WTC11 (cell line): ENCODE measurements around the gene NTRK2. TPM values are rescaled to one million over a fixed set of nuclear protein-coding genes. Genes with fewer than 3 reads are reported as not detected.

Experiments used
- ATAC-seq: fragments of 200-7000 bp; cut with Tn5 transposase; 2 replicates; pipeline ENCODE4 v1.10.0; 2021; ENCODE audit warnings: mild to moderate bottlenecking, moderate library complexity
- CTCF ChIA-PET: fragments of 300-600 bp; sonication (Branson Sonifier 250); formaldehyde crosslinking; loops from one replicate; lab custom pipeline; 2021; ENCODE audit warnings: antibody characterized with exemption; lab: Charles Lee
- POLR2A ChIA-PET: fragments of 350-600 bp; sonication (Branson Sonifier 250); formaldehyde crosslinking; loops from one replicate; lab custom pipeline; 2021; ENCODE audit warnings: antibody characterized with exemption; lab: Charles Lee
- DNase-seq: peaks from one replicate; pipeline ENCODE4 v3.0.0; 2021; ENCODE audit warnings: low spot score
- H3K27ac Mint-ChIP-seq: 2 replicates; pipeline ENCODE4 v1.8.0; 2021; ENCODE audit warnings: mixed read lengths
- H3K27me3 Mint-ChIP-seq: 2 replicates; pipeline ENCODE4 v1.8.0; 2021; ENCODE audit warnings: low read depth, mild to moderate bottlenecking, moderate library complexity, mixed read lengths
- H3K36me3 Mint-ChIP-seq: 2 replicates; pipeline ENCODE4 v1.8.0; 2021; ENCODE audit warnings: mixed read lengths
- H3K4me1 Mint-ChIP-seq: 2 replicates; pipeline ENCODE4 v1.8.0; 2022; ENCODE audit warnings: mixed read lengths
- H3K4me3 Mint-ChIP-seq: 2 replicates; pipeline ENCODE4 v1.8.0; 2021; ENCODE audit warnings: mild to moderate bottlenecking, moderate library complexity, mixed read lengths
- H3K9me3 Mint-ChIP-seq: 2 replicates; pipeline ENCODE4 v1.8.0; 2021; ENCODE audit warnings: mixed read lengths
- ATF2 ChIP-seq: sonication (generic); formaldehyde crosslinking; IDR thresholded peaks from 2 replicates; pipeline ENCODE4 v1.8.1; 2022; ENCODE audit warnings: low read depth, missing genetic modification reagents, borderline replicate concordance
- CREB1 ChIP-seq: sonication (generic); formaldehyde crosslinking; IDR thresholded peaks from 2 replicates; pipeline ENCODE4 v1.8.0; 2023; ENCODE audit warnings: mild to moderate bottlenecking, missing genetic modification reagents
- CREM ChIP-seq: sonication (generic); formaldehyde crosslinking; IDR thresholded peaks from 2 replicates; pipeline ENCODE4 v1.8.1; 2022; ENCODE audit warnings: mild to moderate bottlenecking, missing genetic modification reagents, moderate library complexity
- E2F4 ChIP-seq: sonication (generic); formaldehyde crosslinking; IDR thresholded peaks from 2 replicates; pipeline ENCODE4 v1.8.1; 2022; ENCODE audit warnings: low read depth, mild to moderate bottlenecking, moderate library complexity, missing genetic modification reagents, borderline replicate concordance
- EMX1 ChIP-seq: fragments of 250-450 bp; sonication (Bioruptor Pico); IDR thresholded peaks from 2 replicates; pipeline ENCODE4 v1.8.0; 2021; ENCODE audit warnings: mild to moderate bottlenecking
- ERG ChIP-seq: fragments of 250-450 bp; sonication (Bioruptor Pico); IDR thresholded peaks from 2 replicates; pipeline ENCODE4 v1.8.0; 2021; ENCODE audit warnings: mild to moderate bottlenecking
- ESRRA ChIP-seq: sonication (generic); formaldehyde crosslinking; IDR thresholded peaks from 2 replicates; pipeline ENCODE4 v1.8.1; 2022; ENCODE audit warnings: mild to moderate bottlenecking, missing genetic modification reagents, borderline replicate concordance
- GTF2I ChIP-seq: fragments of 250-450 bp; sonication (Bioruptor Pico); conservative IDR thresholded peaks from 2 replicates; pipeline ENCODE4 v1.4.0; 2021; ENCODE audit warnings: mild to moderate bottlenecking
- HMGXB4 ChIP-seq: sonication (generic); formaldehyde crosslinking; IDR thresholded peaks from 2 replicates; pipeline ENCODE4 v1.8.1; 2023; ENCODE audit warnings: mild to moderate bottlenecking, moderate library complexity, missing genetic modification reagents
- IRF2 ChIP-seq: sonication (generic); formaldehyde crosslinking; IDR thresholded peaks from 2 replicates; pipeline ENCODE4 v1.8.0; 2022; ENCODE audit warnings: low read depth, missing genetic modification reagents, borderline replicate concordance
- PREB ChIP-seq: sonication (generic); formaldehyde crosslinking; IDR thresholded peaks from 2 replicates; pipeline ENCODE4 v1.8.1; 2022; ENCODE audit warnings: mild to moderate bottlenecking, missing genetic modification reagents, moderate library complexity, borderline replicate concordance
- PRRX2 ChIP-seq: fragments of 250-450 bp; sonication (Bioruptor Pico); IDR thresholded peaks from 2 replicates; pipeline ENCODE4 v1.8.0; 2021; ENCODE audit warnings: mild to moderate bottlenecking
- SMAD3 ChIP-seq: sonication (generic); formaldehyde crosslinking; IDR thresholded peaks from 2 replicates; pipeline ENCODE4 v1.8.0; 2022; ENCODE audit warnings: missing genetic modification reagents, mild to moderate bottlenecking, borderline replicate concordance
- TCF7 ChIP-seq: sonication (generic); formaldehyde crosslinking; IDR thresholded peaks from 2 replicates; pipeline ENCODE4 v1.8.0; 2022; ENCODE audit warnings: mild to moderate bottlenecking, low read depth, missing genetic modification reagents, moderate library complexity
- TEAD1 ChIP-seq: sonication (generic); formaldehyde crosslinking; IDR thresholded peaks from 2 replicates; pipeline ENCODE4 v1.8.0; 2022; ENCODE audit warnings: mild to moderate bottlenecking, missing genetic modification reagents
- ZNF138 ChIP-seq: sonication (generic); formaldehyde crosslinking; conservative IDR thresholded peaks from 2 replicates; pipeline ENCODE4 v1.8.1; 2022; ENCODE audit warnings: mild to moderate bottlenecking, moderate library complexity, missing genetic modification reagents
- ZNF396 ChIP-seq: fragments of 250-450 bp; sonication (Bioruptor Pico); IDR thresholded peaks from 2 replicates; pipeline ENCODE4 v1.8.0; 2021; ENCODE audit warnings: mild to moderate bottlenecking, moderate library complexity, borderline replicate concordance
- ZNF671 ChIP-seq: fragments of 250-450 bp; sonication (Bioruptor Pico); IDR thresholded peaks from 2 replicates; pipeline ENCODE4 v1.8.0; 2021; ENCODE audit warnings: mild to moderate bottlenecking
- total RNA-seq: library from RNA; stranded (reverse); gene quantifications from 3 replicates; pipeline ENCODE4 v1.2.3, GENCODE V29; 2021
- TF ChIP-seq, protein P1 (sequence below): sonication (generic); formaldehyde crosslinking; IDR thresholded peaks from 2 replicates; pipeline ENCODE4 v1.8.0; 2023; ENCODE audit warnings: mild to moderate bottlenecking, missing genetic modification reagents

The NTRK2 gene
- total RNA-seq, 1 experiment from 2014 or later, result 0.02 TPM

DNA sequence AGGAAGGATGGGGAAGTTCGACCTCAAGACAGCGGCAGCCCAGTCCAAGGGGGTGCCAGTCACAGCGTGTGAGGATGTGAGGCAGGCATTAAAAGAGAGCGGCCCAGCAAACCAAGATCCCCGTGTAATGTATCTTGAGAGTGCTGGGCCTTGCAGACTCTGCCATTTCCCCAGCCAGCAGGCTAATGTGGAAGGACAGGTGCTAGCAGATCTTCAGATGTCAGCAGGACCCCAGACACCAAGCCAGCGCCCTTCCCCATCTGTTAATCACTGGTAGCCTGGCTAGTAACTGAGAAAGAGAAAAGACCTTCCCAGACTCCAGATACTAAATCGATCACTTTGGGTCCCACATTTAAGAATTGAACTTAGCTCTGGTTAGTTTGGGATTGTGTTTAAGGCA, 62.2 kb downstream of the NTRK2 start:
- H3K4me1 Mint-ChIP-seq, result peaks cover 20% of the 10 kb centered on the region
- H3K4me3 Mint-ChIP-seq, result no peak overlapping the region
- ATAC-seq (no peak), DNase-seq (no peak)
- ChIA-PET CTCF (no interaction called here), POLR2A (no interaction called here)
- H3K27ac Mint-ChIP-seq, result no peak overlapping the region
- no peaks in the 10 kb centered on the region for H3K9me3 Mint-ChIP-seq
- no peak for TF ChIP-seq IRF2 (CRISPR knock-in tag)
- no peak for TF ChIP-seq ZNF396 (CRISPR knock-in tag)
- TF ChIP-seq, protein P1, sequence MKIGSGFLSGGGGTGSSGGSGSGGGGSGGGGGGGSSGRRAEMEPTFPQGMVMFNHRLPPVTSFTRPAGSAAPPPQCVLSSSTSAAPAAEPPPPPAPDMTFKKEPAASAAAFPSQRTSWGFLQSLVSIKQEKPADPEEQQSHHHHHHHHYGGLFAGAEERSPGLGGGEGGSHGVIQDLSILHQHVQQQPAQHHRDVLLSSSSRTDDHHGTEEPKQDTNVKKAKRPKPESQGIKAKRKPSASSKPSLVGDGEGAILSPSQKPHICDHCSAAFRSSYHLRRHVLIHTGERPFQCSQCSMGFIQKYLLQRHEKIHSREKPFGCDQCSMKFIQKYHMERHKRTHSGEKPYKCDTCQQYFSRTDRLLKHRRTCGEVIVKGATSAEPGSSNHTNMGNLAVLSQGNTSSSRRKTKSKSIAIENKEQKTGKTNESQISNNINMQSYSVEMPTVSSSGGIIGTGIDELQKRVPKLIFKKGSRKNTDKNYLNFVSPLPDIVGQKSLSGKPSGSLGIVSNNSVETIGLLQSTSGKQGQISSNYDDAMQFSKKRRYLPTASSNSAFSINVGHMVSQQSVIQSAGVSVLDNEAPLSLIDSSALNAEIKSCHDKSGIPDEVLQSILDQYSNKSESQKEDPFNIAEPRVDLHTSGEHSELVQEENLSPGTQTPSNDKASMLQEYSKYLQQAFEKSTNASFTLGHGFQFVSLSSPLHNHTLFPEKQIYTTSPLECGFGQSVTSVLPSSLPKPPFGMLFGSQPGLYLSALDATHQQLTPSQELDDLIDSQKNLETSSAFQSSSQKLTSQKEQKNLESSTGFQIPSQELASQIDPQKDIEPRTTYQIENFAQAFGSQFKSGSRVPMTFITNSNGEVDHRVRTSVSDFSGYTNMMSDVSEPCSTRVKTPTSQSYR (CRISPR knock-in tag), result no peak
- TF ChIP-seq CREB1, result no peak
- no peak for TF ChIP-seq ZNF671
- TF ChIP-seq TEAD1 (CRISPR knock-in tag), result no peak
- TF ChIP-seq SMAD3 (CRISPR knock-in tag), result no peak
- no peak for TF ChIP-seq GTF2I (CRISPR knock-in tag)
- TF ChIP-seq PREB (CRISPR knock-in tag), result no peak
- no peak for TF ChIP-seq E2F4 (CRISPR knock-in tag)
- no peak for TF ChIP-seq PRRX2 (CRISPR knock-in tag)
- TF ChIP-seq EMX1, result no peak
- no peak for TF ChIP-seq CREM (CRISPR knock-in tag)
- no peak for TF ChIP-seq TCF7
- TF ChIP-seq HMGXB4 (CRISPR knock-in tag), result no peak
- no peak for TF ChIP-seq ATF2 (CRISPR knock-in tag)
- TF ChIP-seq ERG (CRISPR knock-in tag), result no peak
- TF ChIP-seq ESRRA (CRISPR knock-in tag), result no peak
- TF ChIP-seq ZNF138 (CRISPR knock-in tag), result no peak
- no peaks in the 10 kb centered on the region; the same call in 1 of the 2 replicates for H3K27me3 Mint-ChIP-seq
- H3K36me3 Mint-ChIP-seq, result no peaks in the 10 kb centered on the region
